A549 (cell line): ENCODE results near the gene POLR2J.

ENCODE experiments used
- FOSB ChIP-seq: fragments of 250-450 bp; sonication (Bioruptor Pico); IDR thresholded peaks from 2 replicates; pipeline ENCODE4 v1.5.0; 2020; ENCODE audit warnings: mild to moderate bottlenecking, moderate library complexity
- GATA3 ChIP-seq: IDR thresholded peaks from 2 replicates; pipeline ENCODE4 v1.6.1; 2012; ENCODE audit warnings: borderline replicate concordance
- MAFK ChIP-seq: fragments of 450-650 bp; IDR thresholded peaks from 2 replicates; pipeline ENCODE4 v1.6.1; 2014; ENCODE audit not compliant: partially characterized antibody
- NPAS2 ChIP-seq: fragments of 250-450 bp; sonication (Bioruptor Pico); IDR thresholded peaks from 2 replicates; pipeline ENCODE4 v1.8.0; 2022; ENCODE audit warnings: mild to moderate bottlenecking, moderate library complexity, borderline replicate concordance
- RNF2 ChIP-seq: fragments of 200-600 bp; sonication (generic); IDR thresholded peaks from 2 replicates; pipeline ENCODE4 v1.6.1; 2016; ENCODE audit warnings: low read depth, mild to moderate bottlenecking, antibody characterized with exemption, moderate library complexity, borderline replicate concordance
- SMC3 ChIP-seq: fragments of >200 bp; sonication (Bioruptor Twin); formaldehyde crosslinking; IDR thresholded peaks from 3 replicates; pipeline ENCODE4 v1.6.1; 2018; ENCODE audit warnings: inconsistent platforms
- TF ChIP-seq, protein P1 (sequence below): fragments of 150-350 bp; IDR thresholded peaks from 2 replicates; pipeline ENCODE4 v1.6.1; 2014; ENCODE audit warnings: low read depth, mild to moderate bottlenecking, low read length
- TF ChIP-seq, protein P2 (sequence below): fragments of >200 bp; sonication (Bioruptor Twin); formaldehyde crosslinking; IDR thresholded peaks from 3 replicates; pipeline ENCODE4 v1.5.1; 2016

DNA sequence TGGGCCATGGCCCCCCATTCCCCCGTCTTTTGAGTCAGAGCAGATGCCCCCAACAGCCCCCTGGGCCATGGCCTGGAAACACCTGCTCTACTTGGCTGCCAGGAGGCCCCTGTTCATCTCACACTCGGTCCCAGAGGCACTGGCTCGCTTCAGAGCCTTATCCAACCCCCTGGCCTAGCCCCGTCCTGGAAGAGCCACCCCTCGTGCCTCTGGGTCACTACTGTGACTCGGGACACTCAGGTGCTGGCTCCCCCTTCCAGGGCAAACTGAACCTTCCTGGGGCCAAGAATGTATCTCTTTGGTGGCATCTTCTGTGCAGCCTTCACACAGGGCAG lies 7.0 kb downstream of the POLR2J start:
- TF ChIP-seq, protein P1, sequence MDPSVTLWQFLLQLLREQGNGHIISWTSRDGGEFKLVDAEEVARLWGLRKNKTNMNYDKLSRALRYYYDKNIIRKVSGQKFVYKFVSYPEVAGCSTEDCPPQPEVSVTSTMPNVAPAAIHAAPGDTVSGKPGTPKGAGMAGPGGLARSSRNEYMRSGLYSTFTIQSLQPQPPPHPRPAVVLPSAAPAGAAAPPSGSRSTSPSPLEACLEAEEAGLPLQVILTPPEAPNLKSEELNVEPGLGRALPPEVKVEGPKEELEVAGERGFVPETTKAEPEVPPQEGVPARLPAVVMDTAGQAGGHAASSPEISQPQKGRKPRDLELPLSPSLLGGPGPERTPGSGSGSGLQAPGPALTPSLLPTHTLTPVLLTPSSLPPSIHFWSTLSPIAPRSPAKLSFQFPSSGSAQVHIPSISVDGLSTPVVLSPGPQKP = no peak
- TF ChIP-seq NPAS2 (no peak), SMC3 (no peak), GATA3 (no peak), MAFK (no peak), FOSB (CRISPR knock-in tag) (no peak), RNF2 (no peak)
- TF ChIP-seq, protein P2, sequence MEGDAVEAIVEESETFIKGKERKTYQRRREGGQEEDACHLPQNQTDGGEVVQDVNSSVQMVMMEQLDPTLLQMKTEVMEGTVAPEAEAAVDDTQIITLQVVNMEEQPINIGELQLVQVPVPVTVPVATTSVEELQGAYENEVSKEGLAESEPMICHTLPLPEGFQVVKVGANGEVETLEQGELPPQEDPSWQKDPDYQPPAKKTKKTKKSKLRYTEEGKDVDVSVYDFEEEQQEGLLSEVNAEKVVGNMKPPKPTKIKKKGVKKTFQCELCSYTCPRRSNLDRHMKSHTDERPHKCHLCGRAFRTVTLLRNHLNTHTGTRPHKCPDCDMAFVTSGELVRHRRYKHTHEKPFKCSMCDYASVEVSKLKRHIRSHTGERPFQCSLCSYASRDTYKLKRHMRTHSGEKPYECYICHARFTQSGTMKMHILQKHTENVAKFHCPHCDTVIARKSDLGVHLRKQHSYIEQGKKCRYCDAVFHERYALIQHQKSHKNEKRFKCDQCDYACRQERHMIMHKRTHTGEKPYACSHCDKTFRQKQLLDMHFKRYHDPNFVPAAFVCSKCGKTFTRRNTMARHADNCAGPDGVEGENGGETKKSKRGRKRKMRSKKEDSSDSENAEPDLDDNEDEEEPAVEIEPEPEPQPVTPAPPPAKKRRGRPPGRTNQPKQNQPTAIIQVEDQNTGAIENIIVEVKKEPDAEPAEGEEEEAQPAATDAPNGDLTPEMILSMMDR = no peak
